Bronchial epithelial cell (primary cell): ENCODE results near the gene NENF. TPM values are rescaled to one million over a fixed set of nuclear protein-coding genes. Genes with fewer than 3 reads are reported as not detected.

ENCODE experiments used
- DNase-seq: peaks from one replicate; pipeline ENCODE4 v3.0.0-alpha.2; 2010; ENCODE audit warnings: low read depth
- FAIRE-seq: peaks from 2 replicates; lab custom pipeline; 2011; peaks lifted over from hg19 to GRCh38; lab: Jason Lieb, UNC
- H3K27me3 ChIP-seq: 2 replicates; pipeline ENCODE4 v1.5.1; 2011; ENCODE audit warnings: low read length; ENCODE audit not compliant: control insufficient read depth, insufficient read depth
- H3K36me3 ChIP-seq: 2 replicates; pipeline ENCODE4 v1.5.1; 2011; ENCODE audit warnings: low read length; ENCODE audit not compliant: control insufficient read depth, insufficient read depth
- H3K4me3 ChIP-seq: 2 replicates; pipeline ENCODE4 v1.5.1; 2011; ENCODE audit warnings: mild to moderate bottlenecking, low read depth, low read length, control low read depth
- total RNA-seq: library from RNA; depleted of rRNA; stranded (reverse); fragments of >200 nt; gene quantifications from 2 replicates; pipeline ENCODE4 v1.2.1, GENCODE V29; 2014
- TF ChIP-seq, protein P1 (sequence below): IDR thresholded peaks from 2 replicates; pipeline ENCODE4 v1.5.1; 2011; ENCODE audit warnings: mild to moderate bottlenecking, moderate library complexity, low read length, control low read depth, inconsistent platforms; ENCODE audit not compliant: insufficient read depth, severe bottlenecking

NENF gene
- total RNA-seq, 1 donor from 2014 or later: 50.5 TPM

DNA sequence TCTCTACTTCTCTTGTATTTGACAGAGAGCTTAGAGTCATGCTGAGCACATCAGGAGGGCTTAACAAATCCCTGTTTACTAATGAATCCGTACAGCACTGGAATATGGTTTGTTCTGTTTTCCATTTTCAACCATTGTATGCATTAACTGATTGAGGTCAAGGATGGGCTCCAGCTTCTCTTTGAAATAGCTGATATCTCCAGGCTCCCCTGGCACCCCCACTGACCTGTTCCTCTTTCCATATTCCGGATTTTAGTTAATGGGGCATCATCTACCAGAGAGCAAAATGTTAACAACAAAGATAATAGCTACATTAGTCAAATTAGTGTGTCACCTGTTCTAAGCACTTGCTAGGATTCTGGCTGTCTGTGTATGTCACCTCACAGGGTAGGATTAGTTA, 57.6 kb downstream of the NENF start:
- TF ChIP-seq, protein P1, sequence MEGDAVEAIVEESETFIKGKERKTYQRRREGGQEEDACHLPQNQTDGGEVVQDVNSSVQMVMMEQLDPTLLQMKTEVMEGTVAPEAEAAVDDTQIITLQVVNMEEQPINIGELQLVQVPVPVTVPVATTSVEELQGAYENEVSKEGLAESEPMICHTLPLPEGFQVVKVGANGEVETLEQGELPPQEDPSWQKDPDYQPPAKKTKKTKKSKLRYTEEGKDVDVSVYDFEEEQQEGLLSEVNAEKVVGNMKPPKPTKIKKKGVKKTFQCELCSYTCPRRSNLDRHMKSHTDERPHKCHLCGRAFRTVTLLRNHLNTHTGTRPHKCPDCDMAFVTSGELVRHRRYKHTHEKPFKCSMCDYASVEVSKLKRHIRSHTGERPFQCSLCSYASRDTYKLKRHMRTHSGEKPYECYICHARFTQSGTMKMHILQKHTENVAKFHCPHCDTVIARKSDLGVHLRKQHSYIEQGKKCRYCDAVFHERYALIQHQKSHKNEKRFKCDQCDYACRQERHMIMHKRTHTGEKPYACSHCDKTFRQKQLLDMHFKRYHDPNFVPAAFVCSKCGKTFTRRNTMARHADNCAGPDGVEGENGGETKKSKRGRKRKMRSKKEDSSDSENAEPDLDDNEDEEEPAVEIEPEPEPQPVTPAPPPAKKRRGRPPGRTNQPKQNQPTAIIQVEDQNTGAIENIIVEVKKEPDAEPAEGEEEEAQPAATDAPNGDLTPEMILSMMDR: no peak
- FAIRE-seq: no peak
- H3K36me3 ChIP-seq: no peaks in the 10 kb centered on the region
- no peak for DNase-seq
- H3K4me3 ChIP-seq: no peak overlapping the region
- no peaks in the 10 kb centered on the region for H3K27me3 ChIP-seq

DNA sequence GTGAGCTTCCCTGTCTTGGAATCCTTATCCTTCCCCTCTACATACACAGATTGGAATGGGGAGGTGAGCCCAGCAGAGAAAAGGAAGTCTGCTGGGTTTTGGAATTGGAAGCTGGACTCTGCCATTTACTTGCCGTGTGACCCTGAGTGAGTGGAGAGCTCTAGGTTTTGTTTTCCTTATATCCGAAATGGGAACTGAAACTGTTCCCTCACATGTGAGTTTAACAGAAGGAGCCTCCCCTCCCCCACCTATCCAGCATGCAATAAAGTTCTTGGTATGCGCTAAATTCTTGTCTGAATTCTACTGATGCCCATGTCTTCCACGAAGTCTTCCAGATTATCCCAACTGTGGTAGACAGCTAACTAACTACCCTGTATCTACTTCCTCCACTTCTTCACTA, 58.7 kb downstream of the NENF start:
- TF ChIP-seq, protein P1: no peak
- Histone ChIP-seq H3K36me3 (no peaks in the 10 kb centered on the region), H3K4me3 (no peak overlapping the region), H3K27me3 (no peaks in the 10 kb centered on the region)
- DNase-seq: no peak
- no peak for FAIRE-seq

Other genes starting within 250 kb of the NENF start
- 24.2 and 26.8 TPM in 2 replicates for gene PPP2R5A, start 147.5 kb upstream of the NENF start, total RNA-seq
- 15.0 and 16.0 TPM in 2 replicates for gene PACC1, start 18.0 kb upstream of the NENF start, total RNA-seq
- gene ATF3, start 175.8 kb downstream of the NENF start, total RNA-seq: 19.2 and 31.7 TPM in 2 replicates